Cardiac fibroblast (primary cell): Measurements from ENCODE around the gene CD79A.
A peak's percentile ranks its signal among the peaks of the same experiment; 100 is the strongest.

Experiments used
- DNase-seq, 2 donors: peaks; one replicate each; pipeline versions ENCODE4 v3.0.0 to v3.0.0-alpha.2; 2010; ENCODE audit warnings: low read depth in 2 of 2
- H3K4me3 ChIP-seq, 2 donors: replicated peaks in 1 of 2; 1 replicate in 1 of 2; 2 replicates in 1 of 2; pipeline ENCODE4 v1.5.1; 2011; ENCODE audit warnings: low read depth in 2 of 2, low read length in 2 of 2, mild to moderate bottlenecking in 2 of 2, moderate library complexity in 1 of 2
- CTCF ChIP-seq: IDR thresholded peaks from one replicate; pipeline ENCODE4 v1.5.1; 2011; ENCODE audit warnings: low read depth, mild to moderate bottlenecking, low read length, inconsistent platforms

Gene CD79A

GRCh38 chr19:41925208-41926003, 48.3 kb downstream of the CD79A start:
- TF ChIP-seq CTCF, result no peak
- DNase-seq, result no peak
- no peak overlapping the region for H3K4me3 ChIP-seq

GRCh38 chr19:41926028-41926762, 49.1 kb downstream of the CD79A start:
- no peak overlapping the region for H3K4me3 ChIP-seq
- TF ChIP-seq CTCF, result no peak
- no peak for DNase-seq

GRCh38 chr19:41926763-41927496, 49.9 kb downstream of the CD79A start:
- H3K4me3 ChIP-seq, result no peak overlapping the region
- TF ChIP-seq CTCF, result no peak
- no peak for DNase-seq

GRCh38 chr19:41927497-41928192, 50.6 kb downstream of the CD79A start:
- no peak for DNase-seq
- no peak for TF ChIP-seq CTCF
- H3K4me3 ChIP-seq, result peak overlapping the region; percentile 43 to 44

- no peak for TF ChIP-seq CTCF
- DNase-seq, result no peak
- peak within 1 kb of the TSS; percentile 43 to 44 for H3K4me3 ChIP-seq
Observed at GRCh38 chr19:41928221-41928683, 51.2 kb downstream of the CD79A start, which contains the start of gene ERFL. ERFL (minus strand) TSS chr19:41928449; CDS start chr19:41912919, 15,530 bp downstream.

GRCh38 chr19:41928754-41929535, 51.9 kb downstream of the CD79A start:
- DNase-seq, result no peak
- no peak for TF ChIP-seq CTCF
- H3K4me3 ChIP-seq, result peak overlapping the region; percentile 9 to 28
